Effector memory CD8-positive, alpha-beta T cell (primary cell): ENCODE results near the gene PDZD4.
"Not testable (repeated sequence)": the region's sequence is repeated elsewhere in the genome, so short reads cannot be mapped to it uniquely, and the experiment has no call there.

ENCODE experiments used
- ATAC-seq: fragments of 150-1000 bp; cut with Tn5 transposase; replicated peaks from 2 replicates; pipeline ENCODE4 v1.10.0; 2021; ENCODE audit warnings: mild to moderate bottlenecking, moderate library complexity
- DNase-seq, 3 experiments: peaks; one replicate each; pipeline ENCODE4 v3.0.0; 2021
- H3K27ac Mint-ChIP-seq, 2 donors: one replicate each; pipeline ENCODE4 v1.8.0; 2022; ENCODE audit warnings: mild to moderate bottlenecking in 2 of 2, mixed read lengths in 2 of 2, moderate library complexity in 2 of 2
- H3K27me3 Mint-ChIP-seq, 2 donors: one replicate each; pipeline ENCODE4 v1.8.0; 2022; ENCODE audit warnings: mixed read lengths in 2 of 2
- H3K36me3 Mint-ChIP-seq: one replicate; pipeline ENCODE4 v1.8.0; 2022; ENCODE audit warnings: mild to moderate bottlenecking, moderate library complexity, mixed read lengths; ENCODE audit not compliant: insufficient read depth
- H3K4me1 Mint-ChIP-seq, 2 donors: one replicate each; pipeline ENCODE4 v1.8.0; 2022; ENCODE audit warnings: low read depth in 2 of 2, mixed read lengths in 2 of 2
- H3K4me3 Mint-ChIP-seq, 2 donors: one replicate each; pipeline ENCODE4 v1.8.0; 2022; ENCODE audit warnings: mild to moderate bottlenecking in 2 of 2, mixed read lengths in 2 of 2, moderate library complexity in 2 of 2
- H3K9me3 Mint-ChIP-seq, 2 donors: one replicate each; pipeline ENCODE4 v1.8.0; 2022; ENCODE audit warnings: mixed read lengths in 2 of 2

PDZD4 gene

DNA sequence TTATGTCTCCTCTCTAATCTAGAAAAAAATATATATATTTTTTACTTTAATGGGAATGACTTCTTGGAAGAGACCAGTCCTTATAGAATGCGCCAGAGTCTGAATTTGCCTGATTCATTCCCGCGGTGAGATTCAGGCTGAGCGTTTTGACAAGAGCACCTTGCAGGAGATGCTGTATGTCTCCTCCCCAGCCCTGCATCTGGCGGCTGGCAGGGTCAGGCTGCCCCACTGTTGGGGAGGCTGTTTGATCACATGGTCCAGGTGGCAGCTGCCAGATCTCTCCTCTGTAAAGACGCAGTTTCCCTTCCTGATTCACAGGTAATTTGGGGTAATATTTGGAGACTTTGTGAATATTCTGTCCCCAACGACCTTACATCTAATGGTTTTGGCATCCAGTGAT is 9.7 kb downstream of the PDZD4 start:
- peak overlapping the region; percentile 32 to 52 for H3K27ac Mint-ChIP-seq
- ATAC-seq = no peak
- no peak for DNase-seq
- no peaks in the 10 kb centered on the region for H3K9me3 Mint-ChIP-seq
- no peaks in the 10 kb centered on the region for H3K27me3 Mint-ChIP-seq
- H3K36me3 Mint-ChIP-seq = peaks cover 9% of the 10 kb centered on the region
- H3K4me3 Mint-ChIP-seq = peak overlapping the region; percentile 31 to 67
- peaks cover 39 to 40% of the 10 kb centered on the region in 2 donors for H3K4me1 Mint-ChIP-seq

DNA sequence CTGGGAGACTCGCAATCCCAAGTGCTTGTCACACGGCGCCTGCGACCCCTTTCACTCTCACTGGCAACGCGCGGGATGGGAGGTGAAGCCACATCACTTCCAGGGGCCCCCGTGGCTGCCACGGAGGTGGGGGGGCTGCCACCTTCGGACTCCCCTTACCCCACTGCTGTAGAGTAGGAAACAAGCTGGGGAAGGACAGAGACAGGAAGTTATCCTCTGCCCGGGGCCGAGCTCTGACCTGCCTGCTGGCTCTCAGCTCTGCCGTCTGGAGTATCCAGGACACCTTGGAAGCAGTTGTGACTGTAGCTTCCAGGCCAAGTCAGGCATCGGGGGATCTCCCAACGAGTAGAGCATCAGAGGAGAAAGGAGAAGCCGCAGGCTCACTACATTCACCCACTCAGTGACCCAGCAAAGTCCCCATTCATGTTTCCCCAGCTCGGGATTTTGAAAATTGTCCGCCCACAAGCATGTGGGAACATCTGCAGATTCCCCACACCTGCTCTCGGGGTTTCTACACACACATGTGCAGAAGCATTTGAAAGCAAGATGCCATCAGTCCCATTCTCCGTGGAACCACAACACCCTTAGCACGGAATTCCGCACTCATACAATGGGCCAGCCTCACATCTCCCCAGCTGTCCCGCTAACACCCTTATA is 10.8 kb downstream of the PDZD4 start:
- Mint-ChIP-seq H3K9me3 (no peaks in the 10 kb centered on the region), H3K27me3 (no peaks in the 10 kb centered on the region), H3K36me3 (peaks cover 9% of the 10 kb centered on the region), H3K27ac (no peak overlapping the region), H3K4me3 (peak overlapping the region; percentile 67 to 74), H3K4me1 (peaks cover 46 to 49% of the 10 kb centered on the region in 2 donors)
- ATAC-seq (no peak), DNase-seq (no peak)

DNA sequence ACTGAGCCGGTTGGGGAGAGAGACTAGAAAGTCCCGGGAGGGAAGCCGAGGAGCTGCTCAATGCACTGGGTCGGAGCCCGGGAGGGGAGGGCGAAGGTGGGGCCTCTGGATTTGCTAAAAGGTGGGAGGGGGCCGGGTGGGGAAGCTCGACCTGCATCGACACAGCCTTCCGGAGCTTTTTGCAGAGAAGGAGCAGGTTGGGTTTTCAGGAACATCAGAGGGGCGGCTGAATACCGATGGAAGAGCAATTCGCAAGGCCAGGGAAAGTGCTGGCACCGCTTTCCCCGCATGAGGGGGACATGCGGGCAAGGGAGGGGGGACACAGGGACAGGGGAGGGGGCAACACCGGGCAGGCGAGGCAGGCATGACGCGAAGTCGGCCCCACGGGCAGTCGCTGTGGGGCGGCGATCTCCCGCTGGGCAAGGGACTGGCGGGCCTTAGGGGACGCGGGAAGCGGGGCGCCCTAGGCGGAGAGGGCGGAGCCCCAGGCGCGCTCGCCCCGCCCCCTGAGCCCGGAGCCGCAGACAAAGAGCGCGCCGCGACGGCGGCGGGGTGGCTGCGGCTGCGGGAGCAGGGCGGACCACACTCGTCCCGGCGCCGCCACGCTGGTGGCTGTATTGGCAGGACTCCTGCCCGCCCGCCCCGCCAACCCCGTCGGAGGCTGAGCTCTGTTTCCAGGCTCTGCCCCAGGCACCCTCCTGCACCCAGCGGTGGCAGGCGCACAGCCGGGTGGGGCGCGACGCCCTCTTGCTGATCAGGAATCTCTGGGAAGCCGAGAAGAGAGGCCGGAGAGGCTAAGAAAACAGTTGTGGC is 11.6 kb downstream of the PDZD4 start:
- peak; percentile 56 to 63 (median 57) for DNase-seq
- H3K4me3 Mint-ChIP-seq = peak overlapping the region; percentile 74 to 78

DNA sequence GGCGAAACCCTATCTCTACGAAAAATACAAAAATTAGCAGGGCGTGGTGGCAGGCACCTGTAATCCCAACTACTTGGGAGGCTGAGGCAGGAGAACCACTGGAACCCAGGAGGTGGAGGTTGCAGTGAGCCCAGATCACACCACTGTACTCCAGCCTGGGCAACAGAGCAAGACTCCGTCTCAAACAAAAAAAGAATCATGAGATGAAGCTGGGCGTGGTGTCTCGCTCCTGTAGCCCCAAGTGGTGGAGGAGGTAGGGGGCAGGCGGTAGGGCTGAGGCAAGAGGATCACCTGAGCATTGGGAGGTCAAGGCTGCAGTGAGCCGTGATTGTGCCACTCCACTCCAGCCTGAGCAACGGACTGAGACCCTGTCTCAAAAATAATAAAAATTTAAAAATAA is 12.3 kb downstream of the PDZD4 start:
- not testable (repeated sequence) for H3K9me3 Mint-ChIP-seq, H3K27me3 Mint-ChIP-seq, ATAC-seq, H3K36me3 Mint-ChIP-seq, DNase-seq
- Mint-ChIP-seq H3K4me3 (peak overlapping the region; percentile 74 to 78), H3K4me1 (peaks cover 44 to 48% of the 10 kb centered on the region in 2 donors), H3K27ac (peak overlapping the region in 1 of 2 donors; percentile 52)

More for the DNA sequence above, 11.6 kb downstream of the PDZD4 start:
- Mint-ChIP-seq H3K4me1 (peaks cover 45 to 48% of the 10 kb centered on the region in 2 donors), H3K9me3 (no peaks in the 10 kb centered on the region), H3K27ac (peak overlapping the region in 1 of 2 donors; percentile 52), H3K27me3 (no peaks in the 10 kb centered on the region), H3K36me3 (peaks cover 9% of the 10 kb centered on the region)
- peak; percentile 60 for ATAC-seq

DNA sequence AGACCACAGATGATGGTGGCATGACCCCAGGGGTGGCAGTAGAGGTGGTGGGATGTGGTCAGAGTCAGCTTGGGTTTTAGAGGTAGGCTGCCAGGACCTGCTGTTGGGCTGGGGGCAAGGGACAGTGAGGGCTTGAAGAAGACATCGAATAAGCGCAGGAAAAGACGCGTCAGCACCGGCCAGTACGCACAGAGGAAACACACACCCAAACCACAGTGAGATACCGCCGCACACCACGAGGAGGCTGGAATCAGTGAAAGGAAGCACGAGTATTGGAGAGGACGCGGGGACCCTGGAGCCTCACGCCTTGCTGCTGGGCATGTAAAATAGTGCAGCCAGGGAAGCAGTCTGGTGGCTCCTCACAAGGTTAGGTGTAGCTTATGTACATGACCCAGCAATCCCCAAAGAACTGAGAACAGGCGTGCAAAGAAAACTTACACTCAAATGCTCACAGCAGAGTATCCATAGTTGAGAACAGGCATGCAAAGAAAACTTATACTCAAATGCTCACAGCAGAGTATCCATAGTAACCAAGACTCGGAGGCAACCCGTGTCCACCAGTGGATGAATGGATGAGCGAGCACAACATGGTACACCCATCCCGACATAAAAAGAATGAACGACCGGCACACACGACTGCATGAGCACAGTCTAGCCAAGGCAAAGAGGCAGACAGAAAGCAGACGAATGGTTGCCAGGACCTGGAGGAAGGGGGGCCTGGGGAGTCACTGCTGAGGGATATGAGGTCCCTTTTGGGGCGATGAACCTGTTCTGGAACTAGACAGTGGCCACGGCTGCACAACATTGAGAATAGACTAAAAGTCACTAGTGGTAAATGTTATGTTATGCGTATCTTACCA is 13.3 kb downstream of the PDZD4 start:
- DNase-seq = peak; percentile 34 to 47 (median 40)
- H3K4me3 Mint-ChIP-seq = peak overlapping the region; percentile 74 to 78
- ATAC-seq = peak; percentile 61
- no peaks in the 10 kb centered on the region for H3K27me3 Mint-ChIP-seq
- no peaks in the 10 kb centered on the region for H3K9me3 Mint-ChIP-seq
- H3K36me3 Mint-ChIP-seq = peaks cover 6% of the 10 kb centered on the region
- H3K27ac Mint-ChIP-seq = peak overlapping the region; percentile 71 to 82
- H3K4me1 Mint-ChIP-seq = peaks cover 40 to 44% of the 10 kb centered on the region in 2 donors

DNA sequence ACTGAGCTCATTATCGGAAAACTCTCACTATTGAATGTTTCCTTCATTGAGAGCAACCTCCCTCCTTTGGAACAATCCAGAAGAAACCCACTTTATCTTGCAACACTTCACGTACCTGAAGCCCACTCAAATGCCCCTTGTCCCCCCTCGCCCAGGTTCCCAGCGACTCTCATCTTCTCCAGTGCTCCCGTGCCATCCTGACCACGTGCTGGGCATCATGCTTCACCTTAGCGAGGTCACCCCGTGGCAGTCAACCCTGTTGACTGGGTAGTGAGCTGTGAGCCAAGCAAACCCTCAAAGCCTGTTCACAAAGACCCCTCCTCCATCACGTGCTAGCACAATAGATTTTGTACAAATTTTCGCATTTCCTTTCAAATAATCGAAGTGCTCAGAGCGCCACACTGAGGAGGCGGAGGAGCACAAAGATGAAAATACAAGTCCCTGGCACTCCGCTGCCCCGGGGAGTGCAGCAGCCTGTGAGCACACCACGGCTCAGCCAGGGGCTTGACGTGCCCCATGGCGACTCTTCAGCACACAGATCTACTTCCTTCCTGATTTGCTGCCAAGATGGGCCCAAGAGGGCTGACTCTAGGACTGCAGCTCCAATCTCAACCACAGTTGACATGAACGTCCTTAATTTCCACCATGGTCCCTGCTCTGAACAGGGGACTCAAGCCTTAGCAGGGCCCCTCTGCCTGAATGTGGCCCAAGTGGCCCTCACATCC is 15.6 kb downstream of the PDZD4 start:
- no peaks in the 10 kb centered on the region for H3K36me3 Mint-ChIP-seq
- H3K4me3 Mint-ChIP-seq = peak overlapping the region; percentile 41 to 64
- H3K9me3 Mint-ChIP-seq = no peaks in the 10 kb centered on the region
- H3K27ac Mint-ChIP-seq = peak overlapping the region; percentile 23 to 77
- H3K4me1 Mint-ChIP-seq = peaks cover 31% of the 10 kb centered on the region in 2 donors
- no peak for DNase-seq
- no peak for ATAC-seq
- H3K27me3 Mint-ChIP-seq = no peaks in the 10 kb centered on the region

DNA sequence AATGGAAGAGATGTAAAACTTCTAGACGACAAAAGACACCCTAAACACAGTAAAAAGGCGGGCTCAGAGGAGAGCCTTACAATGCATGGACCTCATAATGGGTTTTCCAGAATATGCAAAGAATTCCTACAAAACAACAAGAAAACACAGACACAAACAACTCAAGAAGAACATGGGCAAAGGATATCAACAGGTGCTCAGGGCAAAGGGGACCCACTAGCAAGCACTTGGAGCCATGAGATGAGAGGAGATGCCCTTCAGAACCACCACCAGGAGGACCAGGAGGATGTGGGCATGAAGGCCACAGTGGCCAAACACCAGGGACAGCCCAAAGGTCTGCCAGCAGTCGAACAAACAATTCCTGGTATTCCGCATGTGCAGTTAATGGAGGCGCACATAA is 17.2 kb downstream of the PDZD4 start:
- no peak overlapping the region for H3K4me3 Mint-ChIP-seq
- H3K9me3 Mint-ChIP-seq = no peaks in the 10 kb centered on the region
- DNase-seq (no peak), ATAC-seq (no peak)
- H3K4me1 Mint-ChIP-seq = peaks cover 28 to 29% of the 10 kb centered on the region in 2 donors
- H3K27ac Mint-ChIP-seq = no peak overlapping the region
- H3K36me3 Mint-ChIP-seq = no peaks in the 10 kb centered on the region
- H3K27me3 Mint-ChIP-seq = no peaks in the 10 kb centered on the region

DNA sequence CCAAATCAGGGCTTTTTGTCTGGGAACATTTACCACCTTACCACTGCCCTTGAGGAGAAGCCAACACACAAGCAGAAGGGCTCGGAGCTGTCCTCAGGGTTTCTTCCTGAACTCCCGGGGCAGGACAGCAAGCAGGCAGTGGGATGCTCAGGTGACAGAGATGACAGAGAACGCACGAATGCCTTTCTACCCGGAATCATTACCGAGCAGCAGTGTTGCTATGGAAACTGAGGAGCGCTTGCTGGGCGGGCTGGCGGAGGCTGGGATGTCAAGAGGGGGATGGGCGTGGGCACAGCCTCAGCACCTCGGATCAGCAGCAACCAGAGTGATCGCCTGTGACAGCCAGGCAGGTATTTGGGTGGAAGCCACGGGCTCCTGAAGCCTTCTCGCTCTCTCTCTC is 18.1 kb downstream of the PDZD4 start:
- Mint-ChIP-seq H3K27me3 (no peaks in the 10 kb centered on the region), H3K36me3 (no peaks in the 10 kb centered on the region), H3K27ac (no peak overlapping the region), H3K4me1 (peaks cover 24 to 25% of the 10 kb centered on the region in 2 donors), H3K4me3 (no peak overlapping the region), H3K9me3 (no peaks in the 10 kb centered on the region)
- no peak for DNase-seq
- no peak for ATAC-seq

DNA sequence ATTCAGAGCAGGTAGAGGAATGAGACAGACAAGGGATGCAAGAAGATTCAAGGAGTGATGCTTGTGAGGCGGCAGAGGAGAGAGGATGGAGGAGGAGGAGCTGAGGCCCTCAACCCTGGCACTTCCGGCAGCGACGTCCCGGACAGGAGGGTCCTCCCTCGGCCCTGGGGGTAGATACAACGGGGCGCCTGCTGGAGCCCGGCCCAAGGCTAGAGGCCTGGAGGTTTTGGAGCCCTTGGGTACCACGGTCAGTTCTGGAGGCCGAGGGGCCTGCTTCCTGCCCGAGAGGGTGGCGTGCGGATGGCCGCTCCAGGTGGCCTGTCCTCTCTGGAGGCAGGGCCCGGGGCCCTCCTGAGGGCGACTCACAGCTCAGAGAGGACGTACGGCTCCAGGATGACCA is 22.4 kb downstream of the PDZD4 start:
- Mint-ChIP-seq H3K27me3 (no peaks in the 10 kb centered on the region), H3K4me1 (peaks cover 3 to 5% of the 10 kb centered on the region in 2 donors), H3K36me3 (peaks cover 4% of the 10 kb centered on the region), H3K27ac (no peak overlapping the region), H3K9me3 (no peaks in the 10 kb centered on the region), H3K4me3 (no peak overlapping the region)
- ATAC-seq = no peak
- DNase-seq = no peak

DNA sequence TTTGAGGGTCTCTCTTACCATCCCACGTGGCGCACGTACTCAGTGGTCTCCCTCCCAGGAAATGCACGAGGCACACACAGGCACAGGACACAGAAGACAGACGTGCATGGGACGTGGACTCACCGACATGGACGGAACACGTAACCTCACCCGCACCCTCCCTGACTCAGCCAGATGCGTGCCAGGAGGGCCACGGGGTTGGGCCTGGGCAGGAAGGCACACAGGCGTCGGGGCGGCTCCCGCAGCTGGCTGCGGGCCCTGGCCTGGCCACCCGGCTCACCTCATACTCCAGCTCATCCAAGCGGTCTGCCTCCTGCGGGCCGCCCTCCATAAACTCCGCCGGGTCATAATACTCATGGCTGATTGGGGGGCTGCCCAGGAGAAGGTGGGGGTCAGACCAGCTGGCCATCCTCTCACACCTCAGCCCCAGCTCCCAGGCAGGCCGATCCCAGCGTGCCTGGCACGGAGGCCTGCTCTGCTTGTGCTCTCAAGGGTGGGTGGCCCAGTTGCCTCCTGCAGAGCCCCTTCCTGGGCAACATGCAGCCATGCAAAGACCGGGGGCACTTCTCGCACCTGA is 23.3 kb downstream of the PDZD4 start:
- H3K27me3 Mint-ChIP-seq = no peaks in the 10 kb centered on the region
- ATAC-seq (no peak), DNase-seq (no peak)
- no peak overlapping the region for H3K4me3 Mint-ChIP-seq
- H3K4me1 Mint-ChIP-seq = peaks cover 0 to 3% of the 10 kb centered on the region in 2 donors
- no peak overlapping the region for H3K27ac Mint-ChIP-seq
- H3K9me3 Mint-ChIP-seq = no peaks in the 10 kb centered on the region
- H3K36me3 Mint-ChIP-seq = peaks cover 4% of the 10 kb centered on the region

DNA sequence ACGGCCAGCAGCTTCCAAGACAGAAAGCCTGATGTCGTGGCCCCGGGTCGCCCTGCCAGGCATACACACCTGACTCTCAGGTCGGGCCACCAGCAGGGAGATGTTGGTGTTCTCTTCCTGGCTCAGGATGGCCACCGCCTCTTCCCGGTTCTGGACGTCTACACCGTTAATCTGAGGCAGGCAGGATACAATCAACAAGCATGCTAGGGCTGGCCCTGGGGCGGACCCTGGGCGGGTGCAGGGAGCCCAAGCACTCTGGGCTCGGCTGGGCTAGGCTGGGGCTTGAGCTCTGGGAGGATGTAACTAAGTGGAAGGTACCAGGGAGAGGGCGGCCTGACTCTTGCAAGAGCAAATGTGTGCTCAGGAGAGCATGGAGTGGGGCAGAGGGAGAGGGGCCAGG is 24.9 kb downstream of the PDZD4 start:
- ATAC-seq = no peak
- no peak for DNase-seq
- no peak overlapping the region for H3K4me3 Mint-ChIP-seq
- peaks cover 12% of the 10 kb centered on the region for H3K36me3 Mint-ChIP-seq
- H3K9me3 Mint-ChIP-seq = no peaks in the 10 kb centered on the region
- H3K4me1 Mint-ChIP-seq = peaks cover 0 to 3% of the 10 kb centered on the region in 2 donors
- no peaks in the 10 kb centered on the region for H3K27me3 Mint-ChIP-seq
- no peak overlapping the region for H3K27ac Mint-ChIP-seq

DNA sequence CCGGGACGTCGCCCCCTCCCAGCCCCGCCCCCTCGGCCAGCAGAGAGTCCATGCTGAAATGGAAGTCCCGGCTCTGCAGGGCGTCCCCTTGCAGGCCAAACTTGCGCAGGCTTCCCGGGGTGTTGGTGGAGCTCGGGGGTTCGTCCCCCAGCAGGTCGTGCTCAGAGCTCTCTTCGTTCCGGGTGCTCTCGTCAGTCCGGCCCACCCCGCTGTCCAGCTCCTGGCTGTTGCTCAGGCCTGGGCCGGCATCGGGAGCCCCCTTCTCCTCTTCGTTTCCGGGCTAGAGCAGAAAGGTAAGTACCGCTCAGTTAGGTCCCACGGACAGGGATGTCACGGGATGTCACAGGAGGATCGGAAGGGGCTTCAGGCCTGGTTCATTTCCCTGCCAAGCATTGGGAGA is 25.7 kb downstream of the PDZD4 start:
- Mint-ChIP-seq H3K36me3 (peaks cover 16% of the 10 kb centered on the region), H3K4me1 (peaks cover 0 to 3% of the 10 kb centered on the region in 2 donors), H3K9me3 (no peaks in the 10 kb centered on the region), H3K4me3 (no peak overlapping the region), H3K27ac (no peak overlapping the region), H3K27me3 (no peaks in the 10 kb centered on the region)
- DNase-seq = no peak
- no peak for ATAC-seq
